Measurements from ENCODE around the gene SLC25A12. TPM values are rescaled to one million over a fixed set of nuclear protein-coding genes. Genes with fewer than 3 reads are reported as not detected.

Gene SLC25A12
- total and polyA plus RNA-seq, 10 donors, result 9.8 to 25.9 (median 17.8) TPM

DNA sequence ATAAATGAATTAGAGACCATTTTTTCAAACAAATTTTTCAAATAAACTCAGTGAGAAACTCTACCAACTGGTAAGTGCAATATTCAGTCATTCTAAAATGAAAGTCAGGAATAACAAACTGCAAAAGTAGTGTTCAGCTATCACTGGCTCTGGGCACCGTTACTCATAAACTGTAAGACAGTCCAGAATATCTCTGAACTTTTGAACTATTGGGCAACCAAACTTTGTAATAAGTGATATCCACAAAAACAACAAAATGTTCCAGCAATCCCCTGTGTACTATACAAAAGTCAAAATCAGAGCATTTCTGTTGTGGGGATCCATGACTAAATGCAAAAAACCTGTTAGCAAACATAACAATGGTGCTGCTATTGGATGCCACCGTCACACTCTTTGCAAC, 56.3 kb downstream of the SLC25A12 start:
- TF ChIP-seq, protein P1, sequence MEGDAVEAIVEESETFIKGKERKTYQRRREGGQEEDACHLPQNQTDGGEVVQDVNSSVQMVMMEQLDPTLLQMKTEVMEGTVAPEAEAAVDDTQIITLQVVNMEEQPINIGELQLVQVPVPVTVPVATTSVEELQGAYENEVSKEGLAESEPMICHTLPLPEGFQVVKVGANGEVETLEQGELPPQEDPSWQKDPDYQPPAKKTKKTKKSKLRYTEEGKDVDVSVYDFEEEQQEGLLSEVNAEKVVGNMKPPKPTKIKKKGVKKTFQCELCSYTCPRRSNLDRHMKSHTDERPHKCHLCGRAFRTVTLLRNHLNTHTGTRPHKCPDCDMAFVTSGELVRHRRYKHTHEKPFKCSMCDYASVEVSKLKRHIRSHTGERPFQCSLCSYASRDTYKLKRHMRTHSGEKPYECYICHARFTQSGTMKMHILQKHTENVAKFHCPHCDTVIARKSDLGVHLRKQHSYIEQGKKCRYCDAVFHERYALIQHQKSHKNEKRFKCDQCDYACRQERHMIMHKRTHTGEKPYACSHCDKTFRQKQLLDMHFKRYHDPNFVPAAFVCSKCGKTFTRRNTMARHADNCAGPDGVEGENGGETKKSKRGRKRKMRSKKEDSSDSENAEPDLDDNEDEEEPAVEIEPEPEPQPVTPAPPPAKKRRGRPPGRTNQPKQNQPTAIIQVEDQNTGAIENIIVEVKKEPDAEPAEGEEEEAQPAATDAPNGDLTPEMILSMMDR (IDR thresholded peaks at IDR 0.05 in 8 of 11, conservative IDR thresholded peaks at IDR 0.05 in 3 of 11), result no peak
- TF ChIP-seq POLR2A (IDR thresholded peaks at IDR 0.05), result no peak
- TF ChIP-seq POLR2AphosphoS5 (IDR thresholded peaks at IDR 0.05), result no peak
- H3K9me3 ChIP-seq, result peaks cover 0 to under 1% (median 0%) of the 10 kb centered on the region in 8 donors
- no peak overlapping the region for H3K4me3 ChIP-seq
- H3K4me1 ChIP-seq, result peaks cover 0 to 4% (median 0%) of the 10 kb centered on the region in 6 donors
- intact Hi-C loops (cut with DNase I; ENCODE audit: low total_unique reads), result no loop called here
- DNase-seq, result no peak
- peaks cover 0 to 95% (median 59%) of the 10 kb centered on the region in 6 donors for H3K36me3 ChIP-seq
- H3K27ac ChIP-seq, result no peak overlapping the region
- 0 to 93% (median 56%) methylated on average over 2 of the region's 2 CpGs for WGBS, 5 donors
- H3K27me3 ChIP-seq (replicated peaks in 1 of 7), result no peaks in the 10 kb centered on the region

DNA sequence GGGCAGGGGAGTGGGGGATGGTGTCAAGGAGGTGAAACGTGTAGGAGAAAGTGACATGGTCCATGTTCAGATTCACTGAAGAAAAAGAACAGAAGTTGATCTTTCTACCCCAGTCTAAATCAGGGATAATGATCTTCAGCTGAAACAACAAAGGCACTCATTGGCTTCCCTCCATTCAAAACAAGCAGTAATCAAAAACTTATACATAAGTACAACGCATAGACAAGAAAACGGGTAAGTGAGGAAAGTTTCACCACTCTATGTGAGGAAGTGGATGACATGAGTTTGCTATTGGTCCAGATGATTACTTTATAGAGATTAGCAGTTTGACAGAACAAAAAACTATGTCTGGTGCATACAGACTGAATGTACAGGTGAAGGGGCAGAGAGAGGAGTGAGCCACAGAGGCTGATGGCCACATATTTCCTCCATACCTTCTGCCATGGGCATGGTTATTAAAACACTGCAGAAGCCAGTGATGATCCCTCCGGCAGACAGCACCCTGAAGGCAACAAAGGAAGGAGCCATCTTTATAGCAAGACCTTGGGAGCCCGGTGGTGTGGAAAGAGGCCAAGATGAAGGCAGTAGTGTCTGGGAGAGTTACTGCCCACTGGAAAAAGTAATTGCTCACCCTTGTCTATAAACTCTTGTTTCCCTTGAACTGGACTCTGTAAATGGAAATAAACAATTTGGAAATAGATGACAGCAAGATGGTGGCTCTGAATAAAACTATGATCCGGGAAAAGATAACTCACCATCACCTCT, 57.7 kb downstream of the SLC25A12 start:
- 93 to 95% (median 94%) methylated on average over 6 of the region's 6 CpGs for WGBS, 5 donors
- H3K9me3 ChIP-seq, result peaks cover 0 to 14% (median 4%) of the 10 kb centered on the region in 8 donors
- DNase-seq, result no peak
- no peak overlapping the region for H3K4me3 ChIP-seq
- H3K36me3 ChIP-seq, result peaks cover 0 to 95% (median 60%) of the 10 kb centered on the region in 6 donors
- no peak overlapping the region for H3K27ac ChIP-seq
- TF ChIP-seq, protein P1 (IDR thresholded peaks at IDR 0.05 in 8 of 11, conservative IDR thresholded peaks at IDR 0.05 in 3 of 11), result no peak
- TF ChIP-seq POLR2A (IDR thresholded peaks at IDR 0.05) (no peak), POLR2AphosphoS5 (IDR thresholded peaks at IDR 0.05) (no peak)
- H3K4me1 ChIP-seq, result peaks cover 0 to 4% (median 0%) of the 10 kb centered on the region in 6 donors
- intact Hi-C loops (cut with DNase I; ENCODE audit: low total_unique reads), result no loop called here
- H3K27me3 ChIP-seq (replicated peaks in 1 of 7), result no peaks in the 10 kb centered on the region

DNA sequence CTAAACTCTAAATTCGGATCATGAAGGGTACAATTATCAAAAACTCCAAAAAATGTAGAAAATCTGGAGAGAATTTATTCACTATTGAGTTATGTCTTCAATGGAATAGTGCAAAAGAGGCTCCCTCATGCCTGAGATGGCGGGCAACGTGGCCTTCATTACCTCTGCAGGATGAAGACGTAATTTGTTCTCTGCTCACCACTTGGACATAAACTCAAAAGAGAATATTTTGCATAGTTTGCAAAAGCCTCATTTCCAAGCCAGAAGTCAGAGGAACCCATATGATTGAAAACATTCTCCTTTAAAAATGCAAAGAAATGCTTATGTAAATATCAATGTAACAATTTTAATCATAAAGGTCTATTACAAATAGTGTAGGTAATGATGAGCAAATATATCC, 58.7 kb downstream of the SLC25A12 start:
- no peak overlapping the region for H3K4me3 ChIP-seq
- H3K27ac ChIP-seq, result no peak overlapping the region
- H3K27me3 ChIP-seq (replicated peaks in 1 of 7), result no peaks in the 10 kb centered on the region
- no peak for DNase-seq
- H3K9me3 ChIP-seq, result peaks cover 0 to 16% (median 5%) of the 10 kb centered on the region in 8 donors
- H3K4me1 ChIP-seq, result peaks cover 0 to 4% (median 0%) of the 10 kb centered on the region in 6 donors
- TF ChIP-seq POLR2A (IDR thresholded peaks at IDR 0.05), result no peak
- TF ChIP-seq, protein P1 (IDR thresholded peaks at IDR 0.05 in 8 of 11, conservative IDR thresholded peaks at IDR 0.05 in 3 of 11), result no peak
- no peak for TF ChIP-seq POLR2AphosphoS5 (IDR thresholded peaks at IDR 0.05)
- H3K36me3 ChIP-seq, result peaks cover 0 to 98% (median 65%) of the 10 kb centered on the region in 6 donors
- WGBS, 5 donors, result 94 to 98% (median 94%) methylated on average over 4 of the region's 4 CpGs
- intact Hi-C loops (cut with DNase I; ENCODE audit: low total_unique reads), result no loop called here

DNA sequence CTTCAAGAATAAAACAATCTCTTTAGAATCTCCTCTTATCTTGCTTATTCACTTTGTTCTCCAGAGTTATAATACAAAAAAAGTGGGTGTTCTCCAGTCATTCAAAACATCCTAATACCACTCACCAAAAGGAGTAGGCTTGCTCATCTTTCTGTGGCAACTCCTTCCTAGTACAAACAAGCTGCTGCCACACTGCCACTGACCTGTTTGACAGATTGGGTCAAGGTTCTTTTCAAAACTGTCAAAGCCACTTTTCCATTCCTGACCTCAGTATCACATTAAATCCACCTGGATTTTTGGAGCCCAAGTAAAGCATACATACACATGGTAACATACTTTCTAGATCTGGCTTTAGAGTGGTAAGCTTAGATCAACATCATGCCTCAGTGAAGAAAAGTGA, 59.8 kb downstream of the SLC25A12 start:
- H3K4me1 ChIP-seq, result peaks cover 0 to 4% (median 0%) of the 10 kb centered on the region in 6 donors
- H3K4me3 ChIP-seq, result no peak overlapping the region
- no peak for DNase-seq
- no peaks in the 10 kb centered on the region for H3K27me3 ChIP-seq (replicated peaks in 1 of 7)
- TF ChIP-seq, protein P1 (IDR thresholded peaks at IDR 0.05 in 8 of 11, conservative IDR thresholded peaks at IDR 0.05 in 3 of 11), result no peak
- TF ChIP-seq POLR2A (IDR thresholded peaks at IDR 0.05), result no peak
- no peak for TF ChIP-seq POLR2AphosphoS5 (IDR thresholded peaks at IDR 0.05)
- intact Hi-C loops (cut with DNase I; ENCODE audit: low total_unique reads), result no loop called here
- H3K36me3 ChIP-seq, result peaks cover 0 to 100% (median 70%) of the 10 kb centered on the region in 6 donors
- no peak overlapping the region for H3K27ac ChIP-seq
- peaks cover 0 to 16% (median 5%) of the 10 kb centered on the region in 8 donors for H3K9me3 ChIP-seq

Data from spleen (tissue), 11 donors.